Endothelial cell of umbilical vein (primary cell): ENCODE measurements around the gene MBNL2. TPM values are rescaled to one million over a fixed set of nuclear protein-coding genes. Genes with fewer than 3 reads are reported as not detected.

Source experiments
- BruUV-seq: library from RNA; stranded (reverse); fragments of 400-500 nt; replicated peaks from 2 replicates; lab custom pipeline; 2021; lab: Mats Ljungman, UMichigan
- CTCF ChIA-PET: fragments of 300-600, 350-600 bp; sonication (Branson Sonifier 250); formaldehyde crosslinking; loops from one replicate; lab custom pipeline; 2021; ENCODE audit warnings: antibody characterized with exemption, inconsistent platforms; lab: Charles Lee
- POLR2A ChIA-PET: fragments of 300-600, 350-600 bp; sonication (Branson Sonifier 250); formaldehyde crosslinking; loops from one replicate; lab custom pipeline; 2021; ENCODE audit warnings: antibody characterized with exemption, inconsistent platforms; lab: Charles Lee
- DNase-seq: peaks from one replicate; pipeline ENCODE4 v3.0.0-alpha.2; 2011; ENCODE audit warnings: low read depth, low spot score
- FAIRE-seq: peaks from 2 replicates; lab custom pipeline; 2011; peaks lifted over from hg19 to GRCh38; lab: Jason Lieb, UNC
- H2AFZ ChIP-seq: 2 replicates; pipeline ENCODE4 v1.6.0; 2012; ENCODE audit warnings: low read depth, low read length, control low read depth, inconsistent platforms
- H3K27ac ChIP-seq: 2 replicates; pipeline ENCODE4 v1.5.1; 2011; ENCODE audit warnings: low read depth, mild to moderate bottlenecking, control low read depth, low read length, moderate library complexity; ENCODE audit not compliant: insufficient read depth
- H3K27me3 ChIP-seq, 2 experiments: 2 replicates each; pipeline versions ENCODE4 v1.6.0 to v1.6.1; 2011; ENCODE audit warnings: low read length in 2 of 2, mixed read lengths in 1 of 2; ENCODE audit not compliant: control insufficient read depth in 2 of 2, insufficient read depth in 2 of 2
- H3K36me3 ChIP-seq, 2 experiments: 2 replicates in 1 of 2; 3 replicates in 1 of 2; pipeline ENCODE4 v1.5.1; 2011; ENCODE audit warnings: low read length in 2 of 2, mild to moderate bottlenecking in 1 of 2, moderate library complexity in 1 of 2; ENCODE audit not compliant: control insufficient read depth in 2 of 2, insufficient read depth in 2 of 2; ENCODE audit errors: extremely low read depth in 1 of 2
- H3K4me1 ChIP-seq: 3 replicates; pipeline ENCODE4 v1.5.1; 2011; ENCODE audit warnings: mild to moderate bottlenecking, low read length; ENCODE audit not compliant: control insufficient read depth, insufficient read depth; ENCODE audit errors: extremely low read depth
- H3K4me2 ChIP-seq: 2 replicates; pipeline ENCODE4 v1.6.1; 2011; ENCODE audit warnings: low read length, control low read depth, mixed read lengths; ENCODE audit not compliant: insufficient read depth
- H3K4me3 ChIP-seq, 3 experiments: fragments of 200-600 bp in 1 of 3; sonication (generic), shearing (Covaris generic) in 1 of 3; replicated peaks in 1 of 3; 2 replicates each; pipeline ENCODE4 v1.5.1; 2011 to 2016; ENCODE audit warnings: control low read depth in 3 of 3, low read length in 3 of 3, mild to moderate bottlenecking in 2 of 3, inconsistent platforms in 1 of 3, low read depth in 1 of 3, moderate library complexity in 1 of 3; ENCODE audit not compliant: insufficient read depth in 1 of 3
- H3K79me2 ChIP-seq: 2 replicates; pipeline ENCODE4 v1.6.0; 2012; ENCODE audit warnings: low read length, inconsistent platforms; ENCODE audit not compliant: control insufficient read depth, insufficient read depth
- H3K9ac ChIP-seq: replicated peaks from 2 replicates; pipeline ENCODE3; 2011; ENCODE audit warnings: low read length, control low read depth; ENCODE audit not compliant: insufficient read depth; ENCODE audit errors: extremely low read depth
- H3K9me1 ChIP-seq: replicated peaks from 3 replicates; pipeline ENCODE4 v1.6.0; 2011; ENCODE audit warnings: mild to moderate bottlenecking, low read length; ENCODE audit not compliant: control insufficient read depth, insufficient read depth; ENCODE audit errors: extremely low read depth
- H3K9me3 ChIP-seq: replicated peaks from 2 replicates; pipeline ENCODE4 v1.5.1; 2012; ENCODE audit warnings: low read length, inconsistent platforms; ENCODE audit not compliant: control insufficient read depth, insufficient read depth
- H4K20me1 ChIP-seq: replicated peaks from 2 replicates; pipeline ENCODE3; 2011; ENCODE audit warnings: mild to moderate bottlenecking, low read length; ENCODE audit not compliant: control insufficient read depth, insufficient read depth; ENCODE audit errors: extremely low read depth
- EZH2 ChIP-seq: IDR thresholded peaks from 2 replicates; pipeline ENCODE4 v1.6.1; 2012; ENCODE audit warnings: borderline replicate concordance, low read depth, mild to moderate bottlenecking, moderate library complexity, low read length, inconsistent platforms; ENCODE audit not compliant: severe bottlenecking
- FOS ChIP-seq: IDR thresholded peaks from 2 replicates; pipeline ENCODE4 v1.6.1; 2011; ENCODE audit warnings: mild to moderate bottlenecking, low read length, moderate library complexity, borderline replicate concordance; ENCODE audit not compliant: insufficient read depth
- GATA2 ChIP-seq: IDR thresholded peaks from 2 replicates; pipeline ENCODE4 v1.7.0; 2011; ENCODE audit warnings: low read depth, mild to moderate bottlenecking, moderate library complexity, mixed read lengths, low read length; ENCODE audit not compliant: insufficient read length, insufficient read depth
- JUN ChIP-seq: IDR thresholded peaks from 2 replicates; pipeline ENCODE4 v1.6.1; 2011; ENCODE audit warnings: borderline replicate concordance, low read depth; ENCODE audit not compliant: insufficient read length, insufficient read depth
- MYC ChIP-seq: IDR thresholded peaks from one replicate; pipeline ENCODE4 v1.6.1; 2011; ENCODE audit warnings: mild to moderate bottlenecking, low read depth, low read length
- POLR2A ChIP-seq: IDR thresholded peaks from 2 replicates; pipeline ENCODE4 v1.6.1; 2012; ENCODE audit warnings: low read depth, mild to moderate bottlenecking, control low read depth, low read length
- POLR2AphosphoS5 ChIP-seq: IDR thresholded peaks from 2 replicates; pipeline ENCODE4 v1.6.1; 2012; ENCODE audit warnings: low read depth, mild to moderate bottlenecking, control low read depth, low read length, moderate library complexity; ENCODE audit not compliant: insufficient read depth
- dilution Hi-C: fragments of 300-500 bp; cut with MboI; formaldehyde crosslinking; loops from one replicate; pipeline ENCODE4 v1.15.0; 2019; ENCODE audit warnings: low sequenced_read_pairs; ENCODE audit not compliant: extremely low pct_ligation_motif_present
- intact Hi-C: fragments of 100-400 bp; cut with micrococcal nuclease; formaldehyde crosslinking; loops from one replicate; pipeline ENCODE4 v1.10.0; 2022
- polyA plus RNA-seq, 4 experiments: library from polyadenylated mRNA; depleted of rRNA in 3 of 4; stranded (reverse) in 3 of 4; unstranded in 1 of 4; fragments of >200 nt; gene quantifications; 2 replicates each; pipeline versions ENCODE4 v1.2.1 to v1.2.3, GENCODE V29; 2011 to 2012; ENCODE audit warnings: missing spikeins in 1 of 4
- total RNA-seq: library from RNA; stranded (reverse); gene quantifications from 2 replicates; pipeline ENCODE4 v1.2.3, GENCODE V29; 2021
- TF ChIP-seq, protein P1 (sequence below), 2 donors: IDR thresholded peaks; 1 replicate in 1 of 2; 2 replicates in 1 of 2; pipeline ENCODE4 v1.5.1; 2011; ENCODE audit warnings: low read length in 2 of 2, mild to moderate bottlenecking in 2 of 2, moderate library complexity in 2 of 2, control low read depth in 1 of 2, inconsistent platforms in 1 of 2, low read depth in 1 of 2; ENCODE audit not compliant: insufficient read depth in 1 of 2; ENCODE audit errors: extremely low read depth in 1 of 2
- TF ChIP-seq, protein P2 (sequence below): IDR thresholded peaks from 2 replicates; pipeline ENCODE4 v1.6.1; 2011; ENCODE audit not compliant: insufficient read depth, insufficient read length

MBNL2 gene
- total and polyA plus RNA-seq, 2 donors (not counting 3 experiments of a cell fraction or from before 2014, with no cell fraction given) = 32.9 to 76.5 TPM

DNA sequence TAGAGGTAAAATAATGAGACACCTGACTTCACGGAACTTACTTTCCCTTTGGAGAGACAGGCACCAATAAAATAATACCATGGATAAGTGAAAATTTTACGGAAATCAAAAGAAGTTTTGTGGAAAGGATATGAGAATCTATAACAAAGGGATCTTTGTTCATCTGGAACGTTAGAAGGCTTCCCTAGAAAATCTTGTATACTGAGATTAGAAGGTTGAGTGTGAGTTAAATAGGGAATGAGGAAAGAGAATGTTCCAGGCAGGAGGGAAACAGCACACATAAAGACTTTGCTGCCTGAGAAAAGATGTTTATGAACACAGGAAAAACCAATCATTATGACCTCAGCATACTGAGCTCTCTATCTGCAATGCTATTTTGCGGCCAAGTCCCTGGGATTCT lies 192.3 kb downstream of the MBNL2 start:
- H4K20me1 ChIP-seq = no peaks in the 10 kb centered on the region
- no peak for FAIRE-seq
- H3K27ac ChIP-seq = no peak overlapping the region
- no peak overlapping the region for H3K4me2 ChIP-seq
- H3K79me2 ChIP-seq = no peaks in the 10 kb centered on the region
- intact Hi-C loops (no loop called here), dilution Hi-C loops (no loop called here)
- no peak for TF ChIP-seq MYC
- TF ChIP-seq EZH2 = no peak
- TF ChIP-seq, protein P1, sequence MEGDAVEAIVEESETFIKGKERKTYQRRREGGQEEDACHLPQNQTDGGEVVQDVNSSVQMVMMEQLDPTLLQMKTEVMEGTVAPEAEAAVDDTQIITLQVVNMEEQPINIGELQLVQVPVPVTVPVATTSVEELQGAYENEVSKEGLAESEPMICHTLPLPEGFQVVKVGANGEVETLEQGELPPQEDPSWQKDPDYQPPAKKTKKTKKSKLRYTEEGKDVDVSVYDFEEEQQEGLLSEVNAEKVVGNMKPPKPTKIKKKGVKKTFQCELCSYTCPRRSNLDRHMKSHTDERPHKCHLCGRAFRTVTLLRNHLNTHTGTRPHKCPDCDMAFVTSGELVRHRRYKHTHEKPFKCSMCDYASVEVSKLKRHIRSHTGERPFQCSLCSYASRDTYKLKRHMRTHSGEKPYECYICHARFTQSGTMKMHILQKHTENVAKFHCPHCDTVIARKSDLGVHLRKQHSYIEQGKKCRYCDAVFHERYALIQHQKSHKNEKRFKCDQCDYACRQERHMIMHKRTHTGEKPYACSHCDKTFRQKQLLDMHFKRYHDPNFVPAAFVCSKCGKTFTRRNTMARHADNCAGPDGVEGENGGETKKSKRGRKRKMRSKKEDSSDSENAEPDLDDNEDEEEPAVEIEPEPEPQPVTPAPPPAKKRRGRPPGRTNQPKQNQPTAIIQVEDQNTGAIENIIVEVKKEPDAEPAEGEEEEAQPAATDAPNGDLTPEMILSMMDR (IDR thresholded peaks at IDR 0.05; ENCODE audit: extremely low read depth in 1 of 2, insufficient read depth in 1 of 2, low read depth in 1 of 2, low read length in 2 of 2) = no peak
- TF ChIP-seq GATA2 = no peak
- TF ChIP-seq, protein P2, sequence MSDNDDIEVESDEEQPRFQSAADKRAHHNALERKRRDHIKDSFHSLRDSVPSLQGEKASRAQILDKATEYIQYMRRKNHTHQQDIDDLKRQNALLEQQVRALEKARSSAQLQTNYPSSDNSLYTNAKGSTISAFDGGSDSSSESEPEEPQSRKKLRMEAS = no peak
- TF ChIP-seq POLR2AphosphoS5 = no peak
- no peak for TF ChIP-seq FOS
- no peak for TF ChIP-seq JUN
- no peak for TF ChIP-seq POLR2A
- no peaks in the 10 kb centered on the region for H3K4me1 ChIP-seq
- no peak overlapping the region for H3K4me3 ChIP-seq
- peaks cover 9 to 11% of the 10 kb centered on the region in 2 experiments for H3K27me3 ChIP-seq
- no TSS peak for BruUV-seq
- no peaks in the 10 kb centered on the region for H3K36me3 ChIP-seq
- no peak for DNase-seq
- H3K9me3 ChIP-seq = no peaks in the 10 kb centered on the region
- CTCF ChIA-PET = interaction anchor here (0.5 to 2.3 kb wide), 2 partner anchors 9 to 423 kb away, joined by 3 to 15 read pairs; no protein-coding TSS in a partner anchor
- POLR2A ChIA-PET = no interaction called here
- H2AFZ ChIP-seq = no peak overlapping the region
- no peak overlapping the region for H3K9ac ChIP-seq
- H3K9me1 ChIP-seq = no peaks in the 10 kb centered on the region
